ENCODE measurements around the gene GMCL1.

GMCL1 gene

DNA sequence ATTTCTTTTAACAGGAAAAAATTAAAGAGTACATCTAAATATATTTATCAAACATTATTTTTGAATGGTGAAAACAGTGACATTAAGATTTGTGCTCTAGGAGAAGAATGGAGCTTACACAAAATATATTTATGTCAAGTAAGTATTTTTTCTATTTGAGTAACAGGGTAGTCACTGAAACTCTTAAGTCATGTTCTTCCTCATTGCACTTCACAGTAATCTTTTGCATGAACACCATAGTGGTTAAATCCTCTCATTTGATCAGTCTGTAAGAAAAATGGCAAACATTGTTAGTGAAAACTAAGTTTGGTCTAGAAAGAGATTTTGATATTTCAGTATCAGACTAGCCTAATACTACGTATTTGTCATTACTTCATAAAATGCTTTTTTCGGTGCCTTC is 8.1 kb downstream of the GMCL1 start:
- TF ChIP-seq, protein P1, sequence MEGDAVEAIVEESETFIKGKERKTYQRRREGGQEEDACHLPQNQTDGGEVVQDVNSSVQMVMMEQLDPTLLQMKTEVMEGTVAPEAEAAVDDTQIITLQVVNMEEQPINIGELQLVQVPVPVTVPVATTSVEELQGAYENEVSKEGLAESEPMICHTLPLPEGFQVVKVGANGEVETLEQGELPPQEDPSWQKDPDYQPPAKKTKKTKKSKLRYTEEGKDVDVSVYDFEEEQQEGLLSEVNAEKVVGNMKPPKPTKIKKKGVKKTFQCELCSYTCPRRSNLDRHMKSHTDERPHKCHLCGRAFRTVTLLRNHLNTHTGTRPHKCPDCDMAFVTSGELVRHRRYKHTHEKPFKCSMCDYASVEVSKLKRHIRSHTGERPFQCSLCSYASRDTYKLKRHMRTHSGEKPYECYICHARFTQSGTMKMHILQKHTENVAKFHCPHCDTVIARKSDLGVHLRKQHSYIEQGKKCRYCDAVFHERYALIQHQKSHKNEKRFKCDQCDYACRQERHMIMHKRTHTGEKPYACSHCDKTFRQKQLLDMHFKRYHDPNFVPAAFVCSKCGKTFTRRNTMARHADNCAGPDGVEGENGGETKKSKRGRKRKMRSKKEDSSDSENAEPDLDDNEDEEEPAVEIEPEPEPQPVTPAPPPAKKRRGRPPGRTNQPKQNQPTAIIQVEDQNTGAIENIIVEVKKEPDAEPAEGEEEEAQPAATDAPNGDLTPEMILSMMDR (IDR thresholded peaks at IDR 0.05; ENCODE audit: low read length): no peak
- TF ChIP-seq EZH2 (IDR thresholded peaks at IDR 0.05; ENCODE audit: borderline replicate concordance, low read length): no peak
- no peak overlapping the region for H2AFZ ChIP-seq (ENCODE audit: low read length)
- H3K9me3 ChIP-seq (ENCODE audit: low read length): no peaks in the 10 kb centered on the region
- H3K4me3 ChIP-seq (ENCODE audit: low read depth, low read length, poor library complexity, severe bottlenecking): no peak overlapping the region
- H3K27me3 ChIP-seq (ENCODE audit: insufficient read depth, low read length): no peaks in the 10 kb centered on the region
- no peak overlapping the region for H3K4me2 ChIP-seq (ENCODE audit: low read length)
- peaks cover 41% of the 10 kb centered on the region for H3K36me3 ChIP-seq (ENCODE audit: insufficient read depth, low read length)
- no peak overlapping the region for H3K27ac ChIP-seq (ENCODE audit: low read depth, low read length, poor library complexity, severe bottlenecking)
- H3K9me2 ChIP-seq (ENCODE audit: low read depth, low read length): no peaks in the 10 kb centered on the region
- H4K20me1 ChIP-seq (ENCODE audit: insufficient read depth, low read length): no peaks in the 10 kb centered on the region
- H3K9ac ChIP-seq (ENCODE audit: low read length): no peak overlapping the region
- H3K4me1 ChIP-seq (ENCODE audit: insufficient read depth, low read length, severe bottlenecking): peaks cover 34% of the 10 kb centered on the region
- H3F3A ChIP-seq (ENCODE audit: insufficient read depth, low read length): no peaks in the 10 kb centered on the region
- H3K79me2 ChIP-seq (ENCODE audit: insufficient read depth, low read length): peaks cover 32% of the 10 kb centered on the region

DNA sequence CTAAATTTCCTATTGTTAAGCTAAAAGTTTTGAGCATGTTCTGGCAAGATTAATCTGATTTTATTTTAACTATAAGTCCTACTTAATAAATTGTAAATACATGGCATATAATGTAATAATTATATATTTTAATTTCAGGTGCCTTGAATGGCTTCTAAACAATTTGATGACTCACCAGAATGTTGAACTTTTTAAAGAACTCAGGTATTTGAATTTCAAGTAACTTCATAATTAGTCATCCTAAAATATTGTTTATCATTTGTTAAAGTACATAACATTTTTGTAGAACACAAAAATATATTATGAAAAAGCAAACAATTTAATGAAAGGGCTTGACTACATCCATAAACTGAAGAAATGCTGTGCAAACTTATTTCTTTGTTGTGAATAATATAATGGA is 14.5 kb downstream of the GMCL1 start:
- no peak overlapping the region for H3K4me2 ChIP-seq (ENCODE audit: low read length)
- no peaks in the 10 kb centered on the region for H3K9me2 ChIP-seq (ENCODE audit: low read depth, low read length)
- H3K9me3 ChIP-seq (ENCODE audit: low read length): no peaks in the 10 kb centered on the region
- TF ChIP-seq EZH2 (IDR thresholded peaks at IDR 0.05; ENCODE audit: borderline replicate concordance, low read length): no peak
- TF ChIP-seq, protein P1 (IDR thresholded peaks at IDR 0.05; ENCODE audit: low read length): no peak
- no peaks in the 10 kb centered on the region for H3K4me1 ChIP-seq (ENCODE audit: insufficient read depth, low read length, severe bottlenecking)
- H3K9ac ChIP-seq (ENCODE audit: low read length): no peak overlapping the region
- no peak overlapping the region for H3K27ac ChIP-seq (ENCODE audit: low read depth, low read length, poor library complexity, severe bottlenecking)
- no peak overlapping the region for H3K4me3 ChIP-seq (ENCODE audit: low read depth, low read length, poor library complexity, severe bottlenecking)
- H2AFZ ChIP-seq (ENCODE audit: low read length): no peak overlapping the region
- H3K27me3 ChIP-seq (ENCODE audit: insufficient read depth, low read length): no peaks in the 10 kb centered on the region
- no peaks in the 10 kb centered on the region for H3K79me2 ChIP-seq (ENCODE audit: insufficient read depth, low read length)
- no peaks in the 10 kb centered on the region for H4K20me1 ChIP-seq (ENCODE audit: insufficient read depth, low read length)
- no peaks in the 10 kb centered on the region for H3F3A ChIP-seq (ENCODE audit: insufficient read depth, low read length)
- peaks cover 51% of the 10 kb centered on the region for H3K36me3 ChIP-seq (ENCODE audit: insufficient read depth, low read length)

DNA sequence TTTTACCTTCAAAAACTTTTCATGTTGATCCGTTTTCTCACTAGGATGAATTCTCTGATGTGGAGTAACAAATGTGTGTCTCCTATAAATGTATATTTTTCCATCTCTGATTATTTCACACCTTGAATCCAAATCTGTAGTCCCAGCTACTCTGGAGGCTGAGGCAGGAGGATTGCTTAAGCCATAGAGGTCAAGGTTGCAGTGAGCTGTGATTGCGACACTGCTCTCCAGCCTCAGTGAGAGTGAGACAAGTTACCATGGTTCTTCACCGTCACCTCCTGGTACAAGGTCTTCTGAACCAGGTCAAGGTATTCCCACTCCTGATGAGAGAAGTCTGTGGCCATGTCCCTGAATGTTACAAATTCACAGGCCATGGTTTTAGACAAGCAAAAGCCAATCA is 15.1 kb downstream of the GMCL1 start:
- no peaks in the 10 kb centered on the region for H3K9me2 ChIP-seq (ENCODE audit: low read depth, low read length)
- no peaks in the 10 kb centered on the region for H3F3A ChIP-seq (ENCODE audit: insufficient read depth, low read length)
- H3K27me3 ChIP-seq (ENCODE audit: insufficient read depth, low read length): no peaks in the 10 kb centered on the region
- H3K9ac ChIP-seq (ENCODE audit: low read length): no peak overlapping the region
- H3K4me2 ChIP-seq (ENCODE audit: low read length): no peak overlapping the region
- no peaks in the 10 kb centered on the region for H3K9me3 ChIP-seq (ENCODE audit: low read length)
- H3K4me1 ChIP-seq (ENCODE audit: insufficient read depth, low read length, severe bottlenecking): no peaks in the 10 kb centered on the region
- no peak overlapping the region for H3K27ac ChIP-seq (ENCODE audit: low read depth, low read length, poor library complexity, severe bottlenecking)
- H3K36me3 ChIP-seq (ENCODE audit: insufficient read depth, low read length): peaks cover 49% of the 10 kb centered on the region
- H3K79me2 ChIP-seq (ENCODE audit: insufficient read depth, low read length): no peaks in the 10 kb centered on the region
- no peaks in the 10 kb centered on the region for H4K20me1 ChIP-seq (ENCODE audit: insufficient read depth, low read length)
- H3K4me3 ChIP-seq (ENCODE audit: low read depth, low read length, poor library complexity, severe bottlenecking): no peak overlapping the region
- no peak overlapping the region for H2AFZ ChIP-seq (ENCODE audit: low read length)
- TF ChIP-seq, protein P1 (IDR thresholded peaks at IDR 0.05; ENCODE audit: low read length): no peak
- no peak for TF ChIP-seq EZH2 (IDR thresholded peaks at IDR 0.05; ENCODE audit: borderline replicate concordance, low read length)
